ENCODE measurements around the gene SLC16A2. TPM values are rescaled to one million over a fixed set of nuclear protein-coding genes. Genes with fewer than 3 reads are reported as not detected.

Gene SLC16A2
- total RNA-seq, 4 donors from 2014 or later, result 1.3 to 2.4 (median 2.1) TPM

GRCh38 chrX:74529311-74529710 lies 108.0 kb downstream of the SLC16A2 start:
- no peaks in the 10 kb centered on the region for H3K27me3 ChIP-seq
- ATAC-seq, result no peak
- no peak for DNase-seq
- intact Hi-C loops (cut with DNase I; ENCODE audit: low total_unique reads) (no loop called here), in situ Hi-C loops (cut with MboI; ENCODE audit: low sequenced_read_pairs in 4 of 4) (loop anchor here in 3 of 4 donors (25.0 kb wide), 2 partner anchors 142 to 667 kb away; partner anchors contain the start of gene XIST (in 2 of the 3))
- no peak overlapping the region for H3K4me3 ChIP-seq
- no peak overlapping the region for H3K27ac ChIP-seq
- no peaks in the 10 kb centered on the region for H3K36me3 ChIP-seq
- no peaks in the 10 kb centered on the region for H3K9me3 ChIP-seq
- no peak for TF ChIP-seq CTCF (IDR thresholded peaks at IDR 0.05 in 4 of 5, conservative IDR thresholded peaks at IDR 0.05 in 1 of 5)
- TF ChIP-seq POLR2A (IDR thresholded peaks at IDR 0.05), result no peak
- no peaks in the 10 kb centered on the region for H3K4me1 ChIP-seq

GRCh38 chrX:74531081-74531480 lies 109.8 kb downstream of the SLC16A2 start:
- in situ Hi-C loops (cut with MboI; ENCODE audit: low sequenced_read_pairs in 4 of 4), result loop anchor here in 3 of 4 donors (25.0 kb wide), 2 partner anchors 144 to 669 kb away; partner anchors contain the start of gene XIST (in 2 of the 3)
- intact Hi-C loops (cut with DNase I; ENCODE audit: low total_unique reads), result no loop called here
- no peak for ATAC-seq

GRCh38 chrX:74534569-74535038 lies 113.3 kb downstream of the SLC16A2 start:
- ATAC-seq (no peak), DNase-seq (no peak)
- in situ Hi-C loops (cut with MboI; ENCODE audit: low sequenced_read_pairs in 4 of 4), result loop anchor here in 3 of 4 donors (25.0 kb wide), 2 partner anchors 147 to 672 kb away; partner anchors contain the start of gene XIST (in 2 of the 3)
- no peak for TF ChIP-seq POLR2A (IDR thresholded peaks at IDR 0.05)
- no peak for TF ChIP-seq CTCF (IDR thresholded peaks at IDR 0.05 in 4 of 5, conservative IDR thresholded peaks at IDR 0.05 in 1 of 5)
- intact Hi-C loops (cut with DNase I; ENCODE audit: low total_unique reads), result loop anchor here (1.0 to 5.0 kb wide), 2 partner anchors 80 to 152 kb away; partner anchors contain the start of gene RLIM
- H3K27ac ChIP-seq, result peak overlapping the region in 3 of 4 donors; percentile 89 to 93 (median 90)
- H3K9me3 ChIP-seq, result no peaks in the 10 kb centered on the region
- H3K4me3 ChIP-seq, result peak overlapping the region in 3 of 4 donors; percentile 62 to 69 (median 62)
- H3K27me3 ChIP-seq, result no peaks in the 10 kb centered on the region
- H3K36me3 ChIP-seq, result no peaks in the 10 kb centered on the region
- peaks cover 6% of the 10 kb centered on the region in 2 donors for H3K4me1 ChIP-seq

More at GRCh38 chrX:74531081-74531480, 109.8 kb downstream of the SLC16A2 start:
- H3K4me1 ChIP-seq, result peaks cover 6% of the 10 kb centered on the region in 2 donors
- H3K4me3 ChIP-seq, result no peak overlapping the region
- H3K36me3 ChIP-seq, result no peaks in the 10 kb centered on the region
- no peaks in the 10 kb centered on the region for H3K27me3 ChIP-seq
- no peak for TF ChIP-seq CTCF (IDR thresholded peaks at IDR 0.05 in 4 of 5, conservative IDR thresholded peaks at IDR 0.05 in 1 of 5)
- no peak for TF ChIP-seq POLR2A (IDR thresholded peaks at IDR 0.05)
- no peaks in the 10 kb centered on the region for H3K9me3 ChIP-seq
- no peak overlapping the region for H3K27ac ChIP-seq
- DNase-seq, result no peak

- no peak for DNase-seq
- ATAC-seq, result peak in 1 of 2 donors; percentile 10
- TF ChIP-seq POLR2A (IDR thresholded peaks at IDR 0.05) (no peak), CTCF (IDR thresholded peaks at IDR 0.05 in 4 of 5, conservative IDR thresholded peaks at IDR 0.05 in 1 of 5) (no peak)
- Histone ChIP-seq H3K4me3 (peak overlapping the region; percentile 62 to 69 (median 62)), H3K27me3 (no peaks in the 10 kb centered on the region), H3K4me1 (peaks cover 6% of the 10 kb centered on the region in 2 donors), H3K27ac (peak overlapping the region; percentile 89 to 93 (median 90)), H3K9me3 (no peaks in the 10 kb centered on the region), H3K36me3 (no peaks in the 10 kb centered on the region)
- in situ Hi-C loops (cut with MboI; ENCODE audit: low sequenced_read_pairs in 4 of 4) (loop anchor here in 3 of 4 donors (25.0 kb wide), 2 partner anchors 148 to 673 kb away; partner anchors contain the start of gene XIST (in 2 of the 3)), intact Hi-C loops (cut with DNase I; ENCODE audit: low total_unique reads) (loop anchor here (1.0 to 5.0 kb wide), 2 partner anchors 79 to 153 kb away; partner anchors contain the start of gene RLIM)
Measured at GRCh38 chrX:74535086-74535407, 113.8 kb downstream of the SLC16A2 start.

All from gastrocnemius medialis (tissue), 4 donors.